ACC112 (cell line): ENCODE results near the gene UBE2E2.
A peak's percentile ranks its signal among the peaks of the same experiment; 100 is the strongest.
"Not testable (repeated sequence)": the region's sequence is repeated elsewhere in the genome, so short reads cannot be mapped to it uniquely, and the experiment has no call there.

Experiments used
- H2AFZ ChIP-seq: fragments of 200-600 bp; sonication (generic); one replicate; pipeline ENCODE4 v1.6.0; 2017; ENCODE audit warnings: antibody characterized with exemption, low read length; ENCODE audit not compliant: unreplicated experiment
- H3K27ac ChIP-seq: fragments of 200-600 bp; sonication (generic); 2 replicates; pipeline ENCODE4 v1.5.1; 2014; ENCODE audit warnings: low read depth, mild to moderate bottlenecking, antibody characterized with exemption, low read length, moderate library complexity
- H3K27me3 ChIP-seq: fragments of 200-600 bp; sonication (generic); 2 replicates; pipeline ENCODE4 v1.6.1; 2014; ENCODE audit warnings: mild to moderate bottlenecking, antibody characterized with exemption, low read length, moderate library complexity, mixed read lengths; ENCODE audit not compliant: insufficient read depth
- H3K36me3 ChIP-seq: fragments of 200-600 bp; sonication (generic); 2 replicates; pipeline ENCODE4 v1.6.1; 2016; ENCODE audit warnings: mild to moderate bottlenecking, antibody characterized with exemption, low read length, moderate library complexity, mixed read lengths; ENCODE audit not compliant: insufficient read depth
- H3K4me1 ChIP-seq: fragments of 200-600 bp; sonication (generic); one replicate; pipeline ENCODE4 v1.6.1; 2016; ENCODE audit warnings: low read length, mixed read lengths; ENCODE audit not compliant: insufficient read depth, unreplicated experiment, control insufficient read depth
- H3K4me3 ChIP-seq: fragments of 200-600 bp; sonication (generic); 2 replicates; pipeline ENCODE4 v1.5.1; 2014; ENCODE audit warnings: mild to moderate bottlenecking, low read depth, low read length
- H3K79me2 ChIP-seq: fragments of 200-600 bp; sonication (generic); one replicate; pipeline ENCODE4 v1.6.0; 2016; ENCODE audit warnings: low read length; ENCODE audit not compliant: control insufficient read depth, unreplicated experiment, insufficient read depth

The UBE2E2 gene

DNA sequence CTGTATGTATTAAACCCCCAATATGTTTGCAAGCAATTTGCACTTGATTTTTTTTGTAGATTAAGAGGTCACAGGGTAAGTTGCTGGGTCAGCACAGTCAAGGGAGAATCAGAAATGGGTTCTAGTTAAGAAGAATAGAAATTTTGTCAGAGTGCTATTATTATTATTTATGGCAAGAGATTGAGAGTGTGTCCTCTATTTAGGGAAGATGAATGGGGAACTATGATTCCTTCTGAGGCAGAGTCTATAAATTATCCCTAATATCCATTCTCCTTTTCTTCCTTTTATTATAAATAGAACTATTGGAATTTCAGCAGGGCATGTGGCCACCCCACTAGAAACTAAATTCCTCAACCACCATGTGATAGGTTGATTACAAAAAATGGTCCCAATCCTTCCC lies 392.7 kb downstream of the UBE2E2 start:
- Histone ChIP-seq H3K27me3 (no peaks in the 10 kb centered on the region), H3K4me3 (no peak overlapping the region), H3K36me3 (peaks cover 9% of the 10 kb centered on the region; the same call in 1 of the 2 replicates), H3K79me2 (no peaks in the 10 kb centered on the region), H2AFZ (no peak overlapping the region), H3K4me1 (peaks cover 30% of the 10 kb centered on the region), H3K27ac (no peak overlapping the region)

DNA sequence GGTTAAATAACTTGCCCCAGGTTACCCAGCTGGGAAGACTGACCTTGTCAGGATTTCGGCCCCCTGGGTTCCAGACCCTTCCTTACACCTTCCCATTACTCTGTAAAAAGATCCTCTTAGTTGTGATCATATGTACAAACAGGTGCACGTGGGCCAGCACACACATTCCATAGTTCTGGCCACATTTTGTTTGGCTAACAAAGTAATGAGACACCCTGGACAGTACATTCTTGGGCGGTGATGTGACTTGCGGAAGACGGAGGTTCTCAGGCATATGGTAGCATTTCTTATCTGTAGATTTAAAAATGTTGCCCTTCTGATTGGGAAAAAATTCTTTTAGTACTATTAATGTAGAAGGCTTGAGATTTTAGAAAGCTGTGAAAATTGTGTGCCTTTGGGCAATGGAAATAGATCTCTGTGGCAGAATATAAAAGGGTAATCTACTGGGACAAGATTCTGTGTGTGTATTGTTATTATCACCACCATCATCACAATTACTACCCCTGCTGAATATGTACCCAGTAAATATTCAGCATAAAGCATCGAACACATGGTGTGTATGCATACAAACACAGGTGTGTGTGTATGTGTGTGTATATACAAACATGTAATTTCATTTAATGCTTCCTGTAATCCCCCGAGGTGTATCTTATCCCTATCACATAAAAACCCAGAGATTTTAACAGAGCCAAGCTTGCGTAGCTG lies 397.2 kb downstream of the UBE2E2 start:
- Histone ChIP-seq H3K4me1 (peaks cover 26% of the 10 kb centered on the region), H3K27me3 (no peaks in the 10 kb centered on the region), H3K79me2 (no peaks in the 10 kb centered on the region), H3K4me3 (peak overlapping the region; percentile 27; the same call in 1 of the 2 replicates), H2AFZ (no peak overlapping the region), H3K27ac (peak overlapping the region; percentile 82), H3K36me3 (peaks cover 9% of the 10 kb centered on the region; the same call in 1 of the 2 replicates)

DNA sequence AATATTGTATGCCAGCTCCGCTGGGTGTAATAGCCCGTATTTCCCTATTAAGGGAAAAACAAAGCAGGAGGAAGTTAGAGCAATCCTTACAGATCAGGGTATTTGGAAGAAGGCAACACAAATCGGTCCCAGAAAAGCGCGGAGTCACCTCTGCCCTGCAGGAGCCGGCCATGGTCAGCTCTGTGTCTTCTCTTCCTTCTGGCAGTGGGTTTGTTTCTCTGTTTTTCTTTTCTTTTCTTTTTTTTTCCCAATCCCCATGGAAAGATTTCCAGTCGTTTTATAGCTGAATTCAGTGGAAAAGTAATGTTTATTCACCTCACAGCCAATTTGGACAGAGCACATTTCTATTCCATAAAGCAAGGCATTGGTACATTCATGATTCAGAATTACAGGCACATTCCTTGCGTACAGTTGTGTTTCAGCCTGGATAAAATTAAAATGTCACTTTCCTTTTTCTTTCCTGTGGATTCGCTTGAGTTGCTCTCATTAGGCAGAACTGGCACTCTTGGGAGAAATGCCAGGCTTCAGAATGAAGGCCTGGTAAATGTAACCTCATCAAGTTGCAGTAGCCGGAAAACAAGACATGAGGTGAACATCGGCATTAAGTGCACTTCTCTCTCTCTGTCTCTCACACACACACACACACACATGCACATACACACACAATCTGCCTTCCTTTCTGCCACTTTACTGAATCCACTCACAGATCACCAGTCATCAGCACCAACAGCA lies 398.1 kb downstream of the UBE2E2 start:
- H3K27me3 ChIP-seq: no peaks in the 10 kb centered on the region
- H2AFZ ChIP-seq: no peak overlapping the region
- peaks cover 24% of the 10 kb centered on the region for H3K4me1 ChIP-seq
- peak overlapping the region; percentile 82; the same call in 1 of the 2 replicates for H3K27ac ChIP-seq
- peaks cover 7% of the 10 kb centered on the region; the same call in 1 of the 2 replicates for H3K36me3 ChIP-seq
- H3K4me3 ChIP-seq: no peak overlapping the region
- H3K79me2 ChIP-seq: no peaks in the 10 kb centered on the region

DNA sequence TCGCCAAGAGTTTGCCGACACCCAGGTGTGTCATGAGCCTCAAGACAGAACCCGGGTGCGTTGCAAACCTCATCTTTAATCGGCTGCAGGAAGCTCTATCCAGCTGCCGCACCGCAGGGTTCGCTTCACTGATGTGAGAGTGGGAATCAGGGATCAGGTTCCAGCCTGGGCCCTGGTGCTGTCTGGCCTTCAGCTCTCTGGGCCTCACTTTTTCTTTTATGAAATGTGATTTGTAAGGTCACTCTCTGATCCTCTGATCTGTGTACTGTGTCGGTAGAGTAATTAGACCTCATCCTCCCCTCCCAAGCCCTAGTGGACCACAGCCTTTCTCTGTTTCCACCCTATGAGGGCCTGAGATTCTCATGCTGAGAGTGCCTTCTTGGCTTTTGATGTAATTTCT lies 399.8 kb downstream of the UBE2E2 start:
- Histone ChIP-seq H3K27me3 (no peaks in the 10 kb centered on the region), H3K4me3 (no peak overlapping the region), H3K79me2 (no peaks in the 10 kb centered on the region), H3K27ac (no peak overlapping the region), H2AFZ (no peak overlapping the region), H3K4me1 (peaks cover 24% of the 10 kb centered on the region), H3K36me3 (no peaks in the 10 kb centered on the region)

DNA sequence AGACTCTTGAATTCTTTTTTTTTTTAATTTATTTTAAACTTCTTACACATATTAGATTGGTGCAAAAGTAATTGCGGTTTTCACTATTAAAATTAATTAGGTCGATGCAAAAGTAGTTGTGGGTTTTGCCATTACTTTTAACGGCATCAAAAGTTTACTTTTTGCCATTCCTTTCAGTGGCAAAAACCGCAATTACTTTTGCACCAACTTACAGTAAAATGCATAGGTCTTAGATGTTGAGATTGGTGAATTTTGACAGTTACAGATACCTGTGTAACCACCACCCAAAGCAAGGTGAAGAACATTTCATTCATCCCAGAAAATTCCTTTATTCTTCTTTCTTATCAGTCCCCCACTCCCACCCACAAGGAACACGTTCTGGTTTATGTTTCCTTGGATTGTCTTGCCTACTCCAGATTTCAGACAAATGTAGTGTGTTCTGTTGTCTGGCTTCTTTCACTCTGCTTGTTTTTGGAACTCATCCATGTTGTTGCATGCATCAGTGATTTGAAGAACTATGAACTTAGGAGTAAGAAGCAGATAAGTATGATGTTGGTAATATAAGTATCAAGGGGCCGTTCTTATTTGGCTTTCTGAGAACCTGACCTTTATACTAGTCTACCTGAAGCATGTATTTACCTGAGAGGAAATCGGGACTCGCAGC lies 404.2 kb downstream of the UBE2E2 start:
- H3K36me3 ChIP-seq: no peaks in the 10 kb centered on the region
- H3K4me1 ChIP-seq: peaks cover 12% of the 10 kb centered on the region
- H3K4me3 ChIP-seq: no peak overlapping the region
- H3K27ac ChIP-seq: no peak overlapping the region
- no peak overlapping the region for H2AFZ ChIP-seq
- no peaks in the 10 kb centered on the region for H3K79me2 ChIP-seq
- H3K27me3 ChIP-seq: no peaks in the 10 kb centered on the region

DNA sequence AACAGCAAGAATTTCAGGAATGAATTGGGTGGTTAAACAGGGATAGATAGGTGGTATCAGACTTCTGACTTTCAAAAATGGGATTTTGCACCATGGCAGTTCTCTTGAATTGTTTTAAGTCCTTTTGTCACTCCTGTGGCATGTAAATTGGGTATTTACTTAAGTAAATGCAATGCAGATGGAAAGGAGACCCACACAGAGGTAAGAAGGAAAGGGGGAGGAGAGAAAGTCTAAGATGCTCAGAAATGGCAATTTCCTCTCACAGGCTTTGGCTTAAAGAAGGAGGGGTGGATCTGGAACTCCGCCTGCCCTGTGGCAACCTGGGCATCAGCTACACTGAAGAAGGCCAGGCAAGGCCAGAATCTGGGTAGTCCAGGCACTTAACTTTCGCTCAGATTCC lies 405.5 kb downstream of the UBE2E2 start:
- Histone ChIP-seq H3K27me3 (no peaks in the 10 kb centered on the region), H3K36me3 (no peaks in the 10 kb centered on the region), H2AFZ (no peak overlapping the region), H3K79me2 (no peaks in the 10 kb centered on the region), H3K4me3 (no peak overlapping the region), H3K4me1 (peaks cover 20% of the 10 kb centered on the region), H3K27ac (no peak overlapping the region)

DNA sequence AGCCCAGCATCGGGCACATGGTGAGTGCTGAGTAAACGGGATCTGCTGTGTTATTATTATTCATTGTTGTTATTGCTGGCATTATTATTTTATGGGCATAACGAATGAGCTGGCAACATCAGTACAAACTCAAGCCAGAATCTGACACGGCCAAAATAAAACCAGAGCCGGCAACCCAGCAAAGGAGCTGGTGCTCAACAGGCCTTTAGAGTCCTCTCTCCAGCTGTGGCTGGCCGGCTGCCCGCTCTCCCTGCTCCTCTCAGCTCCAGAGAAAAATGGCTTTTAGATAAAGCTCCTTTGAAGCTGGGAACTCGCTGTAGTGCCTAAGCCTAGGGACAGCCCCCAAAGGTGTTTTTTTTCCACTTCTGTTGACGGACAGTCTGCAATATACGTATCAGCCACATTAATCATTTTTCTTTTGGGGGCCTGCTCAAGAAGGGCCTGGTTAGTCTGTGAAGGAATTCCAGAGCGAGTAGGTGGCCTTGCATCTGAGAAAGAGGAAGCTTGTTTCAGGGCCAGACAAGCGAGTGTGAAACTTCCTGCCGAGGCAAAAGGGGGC lies 408.7 kb downstream of the UBE2E2 start:
- peak overlapping the region; percentile 66 for H3K4me3 ChIP-seq
- H3K27ac ChIP-seq: peak overlapping the region; percentile 97
- H3K79me2 ChIP-seq: no peaks in the 10 kb centered on the region
- peaks cover 20% of the 10 kb centered on the region for H3K4me1 ChIP-seq
- H3K36me3 ChIP-seq: no peaks in the 10 kb centered on the region
- H3K27me3 ChIP-seq: no peaks in the 10 kb centered on the region
- peak overlapping the region; percentile 71 for H2AFZ ChIP-seq

DNA sequence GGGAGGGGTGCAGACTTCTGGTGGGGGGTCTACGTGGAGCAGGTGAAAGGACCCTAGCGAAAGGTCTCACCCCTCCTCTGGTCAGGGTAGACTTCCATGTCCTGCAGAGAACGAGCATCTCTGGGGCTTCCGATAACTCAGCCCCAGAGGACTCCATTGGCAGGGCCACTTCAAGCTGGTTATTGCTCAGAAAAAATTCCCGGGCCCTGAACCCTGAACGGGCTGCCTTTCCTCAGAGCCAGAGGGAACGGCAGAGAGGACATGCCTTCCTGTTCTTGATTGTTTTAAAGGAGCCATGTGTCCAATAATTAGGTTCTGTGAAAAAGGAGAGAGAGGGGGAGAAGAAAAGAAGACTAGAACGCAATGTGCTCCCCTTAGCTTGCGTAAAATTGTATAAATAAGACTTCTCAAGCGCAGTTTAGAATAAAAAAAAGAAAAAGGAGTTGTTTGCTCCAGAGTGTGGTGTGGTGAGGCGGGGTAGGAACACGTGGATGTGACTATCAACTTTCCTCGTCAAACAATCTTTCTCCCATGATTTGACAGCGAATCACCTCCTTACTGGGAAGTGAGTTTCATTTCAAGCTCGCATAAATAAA lies 409.3 kb downstream of the UBE2E2 start:
- peak overlapping the region; percentile 66 for H3K4me3 ChIP-seq
- H3K79me2 ChIP-seq: no peaks in the 10 kb centered on the region
- peak overlapping the region; percentile 71 for H2AFZ ChIP-seq
- peaks cover 20% of the 10 kb centered on the region for H3K4me1 ChIP-seq
- H3K27ac ChIP-seq: peak overlapping the region; percentile 97
- no peaks in the 10 kb centered on the region for H3K27me3 ChIP-seq
- no peaks in the 10 kb centered on the region for H3K36me3 ChIP-seq

DNA sequence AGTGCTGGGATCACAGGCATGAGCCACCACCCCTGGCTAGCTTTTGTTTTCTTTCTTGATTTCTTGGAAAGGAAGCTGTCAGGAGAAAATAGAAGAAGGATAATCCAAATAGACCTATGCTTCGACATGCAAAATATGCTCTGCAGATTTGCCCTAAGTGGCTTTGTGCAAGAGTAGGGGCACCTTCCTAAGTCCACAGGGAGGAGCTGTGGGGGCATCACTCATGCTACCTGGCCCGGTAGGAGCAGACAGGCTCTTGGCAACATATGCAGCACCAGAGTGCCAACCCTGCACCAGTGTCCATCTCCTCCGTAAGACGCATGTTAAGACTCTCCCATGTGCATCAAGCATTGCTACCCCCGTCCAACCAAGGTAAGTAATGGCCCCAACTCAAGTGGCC lies 411.9 kb downstream of the UBE2E2 start:
- no peaks in the 10 kb centered on the region for H3K27me3 ChIP-seq
- H3K4me1 ChIP-seq: peaks cover 20% of the 10 kb centered on the region
- H3K36me3 ChIP-seq: no peaks in the 10 kb centered on the region
- no peaks in the 10 kb centered on the region for H3K79me2 ChIP-seq
- H3K27ac ChIP-seq: no peak overlapping the region
- no peak overlapping the region for H2AFZ ChIP-seq
- no peak overlapping the region for H3K4me3 ChIP-seq

DNA sequence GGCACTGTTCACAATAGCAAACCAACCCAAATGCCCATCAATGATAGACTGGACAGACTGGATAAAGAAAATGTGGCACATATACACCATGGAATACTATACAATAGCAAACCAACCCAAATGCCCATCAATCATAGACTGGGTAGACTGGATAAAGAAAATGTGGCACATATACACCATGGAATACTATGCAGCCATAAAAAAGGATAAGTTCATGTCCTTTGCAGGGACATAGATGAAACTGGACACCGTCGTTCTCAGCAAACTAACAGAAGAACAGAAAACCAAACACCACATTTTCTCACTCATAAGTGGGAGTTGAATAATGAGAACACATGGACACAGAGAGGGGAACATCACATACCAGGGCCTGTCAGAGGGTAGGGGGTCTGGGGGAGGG lies 415.3 kb downstream of the UBE2E2 start:
- H3K27ac ChIP-seq, H3K79me2 ChIP-seq, H2AFZ ChIP-seq, H3K36me3 ChIP-seq, H3K27me3 ChIP-seq, H3K4me3 ChIP-seq, H3K4me1 ChIP-seq: not testable (repeated sequence)
